ENCODE data around the gene COL13A1.
A peak's percentile ranks its signal among the peaks of the same experiment; 100 is the strongest.

- TF ChIP-seq CTCF (IDR thresholded peaks at IDR 0.05; ENCODE audit: low read length): peak; percentile 59
- no peak for TF ChIP-seq EZH2 (IDR thresholded peaks at IDR 0.05; ENCODE audit: borderline replicate concordance, low read length)
These were observed 642 bp upstream of the COL13A1 start for GRCh38 chr10:69801094-69801433.
